ENCODE measurements around the gene WNT7A.

WNT7A gene

DNA sequence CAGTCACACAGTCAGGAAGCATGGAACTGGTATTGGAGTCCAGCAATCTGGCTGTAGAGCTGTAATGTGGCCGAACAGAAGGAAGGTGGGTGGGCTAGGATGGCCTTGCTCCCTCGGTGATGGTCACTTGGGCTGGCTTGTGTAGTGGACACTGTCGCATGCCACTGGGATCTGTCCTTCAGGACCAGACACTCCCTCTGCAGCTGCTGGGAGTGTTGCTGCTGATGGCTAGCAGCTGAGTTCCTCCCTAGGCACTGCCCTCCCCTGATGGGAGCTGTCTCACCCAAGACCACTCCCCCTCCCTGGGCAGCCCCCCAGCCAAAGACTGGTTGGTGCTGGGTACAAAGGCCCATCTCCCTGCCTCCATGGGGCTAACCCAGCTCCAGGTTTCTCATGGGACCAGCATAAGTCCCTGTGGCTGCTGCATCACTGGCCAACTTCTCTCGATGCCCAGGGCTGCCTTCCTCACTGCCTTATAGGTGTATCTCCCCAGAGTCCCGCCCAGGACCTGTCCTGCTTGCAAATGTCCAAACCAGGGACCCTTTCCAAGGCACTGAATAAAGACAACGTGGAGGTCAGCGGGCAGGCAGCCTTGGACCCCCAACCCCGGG lies 48.4 kb downstream of the WNT7A start:
- DNase-seq (ENCODE audit: extremely low read depth in 1 of 2, low read depth in 1 of 2): no peak

DNA sequence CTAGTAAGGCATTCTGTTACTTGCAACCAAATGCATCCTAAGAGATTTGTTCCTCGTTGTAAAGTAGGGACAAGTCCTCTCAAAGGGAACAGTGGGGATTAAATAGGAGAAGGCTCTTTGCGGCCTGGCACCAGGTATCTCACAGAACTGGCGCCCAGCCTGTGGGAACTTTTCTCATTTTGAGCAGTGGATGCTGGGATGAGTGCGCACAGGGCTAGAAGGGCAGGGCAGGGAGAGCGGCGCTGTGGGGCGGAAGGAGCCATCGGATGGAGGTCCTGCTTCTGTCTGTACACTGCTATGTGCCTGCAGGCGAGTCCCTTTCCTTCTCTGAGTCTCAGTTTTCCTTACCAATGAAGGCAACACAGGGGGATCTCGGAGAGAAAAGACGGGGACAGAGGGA lies 50.6 kb downstream of the WNT7A start:
- DNase-seq (ENCODE audit: extremely low read depth in 1 of 2, low read depth in 1 of 2): no peak

DNA sequence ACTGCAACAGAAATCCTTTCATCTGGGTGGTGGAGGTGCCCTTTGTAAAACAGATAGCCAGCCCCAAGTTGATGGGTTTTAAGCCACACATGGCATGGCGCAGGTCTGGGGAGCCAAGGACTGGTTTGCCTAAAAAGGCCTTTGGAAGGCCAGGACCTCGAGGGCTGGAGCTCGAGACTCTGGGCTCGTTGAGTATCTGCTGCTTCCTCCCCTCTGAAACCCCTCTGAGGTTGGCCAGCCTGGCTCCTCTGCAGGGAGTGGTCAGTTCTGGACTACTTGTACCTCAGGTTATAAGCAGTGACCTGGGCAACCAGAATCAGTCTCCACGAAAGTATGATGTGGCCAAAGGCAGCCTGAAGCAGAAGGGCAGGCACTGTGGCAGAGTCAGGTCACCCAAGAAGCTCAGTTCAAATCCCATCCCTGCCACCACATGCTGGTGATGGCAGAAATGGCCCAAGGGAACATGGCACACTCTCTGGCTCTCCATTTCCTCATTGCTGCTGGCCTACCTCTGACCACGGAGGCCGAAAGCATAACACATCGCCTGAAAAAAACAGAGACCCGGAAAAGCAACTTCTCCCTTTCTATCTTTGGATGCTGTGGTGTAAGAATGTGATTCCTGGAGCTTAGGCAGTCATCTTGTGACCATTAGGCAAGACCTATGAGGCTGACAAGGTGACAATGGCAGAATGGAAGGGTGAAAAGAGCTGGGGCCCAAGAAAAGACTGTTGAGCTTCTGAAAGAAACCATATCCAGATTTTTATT lies 51.2 kb downstream of the WNT7A start:
- DNase-seq (ENCODE audit: extremely low read depth in 1 of 2, low read depth in 1 of 2): no peak

DNA sequence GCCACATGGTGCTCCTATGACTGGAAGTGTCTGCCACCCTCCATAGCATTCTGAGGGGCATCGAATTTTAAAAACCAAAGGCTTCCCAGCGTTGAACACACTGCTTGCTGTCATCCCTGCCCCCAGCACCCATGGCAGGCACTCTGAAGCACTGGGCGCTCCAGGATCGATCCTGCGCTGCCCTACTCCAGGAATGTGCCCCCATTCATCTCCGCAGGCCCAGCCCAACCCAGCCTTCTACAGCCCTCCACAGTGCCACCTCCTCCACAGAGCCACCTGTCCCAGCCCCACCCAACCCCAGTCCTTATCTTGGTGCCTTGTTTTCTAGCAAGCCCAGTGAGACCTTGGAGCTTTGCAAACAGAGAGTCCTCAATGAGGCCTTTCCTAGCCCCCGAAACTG lies 52.2 kb downstream of the WNT7A start:
- DNase-seq (ENCODE audit: extremely low read depth in 1 of 2, low read depth in 1 of 2): no peak

DNA sequence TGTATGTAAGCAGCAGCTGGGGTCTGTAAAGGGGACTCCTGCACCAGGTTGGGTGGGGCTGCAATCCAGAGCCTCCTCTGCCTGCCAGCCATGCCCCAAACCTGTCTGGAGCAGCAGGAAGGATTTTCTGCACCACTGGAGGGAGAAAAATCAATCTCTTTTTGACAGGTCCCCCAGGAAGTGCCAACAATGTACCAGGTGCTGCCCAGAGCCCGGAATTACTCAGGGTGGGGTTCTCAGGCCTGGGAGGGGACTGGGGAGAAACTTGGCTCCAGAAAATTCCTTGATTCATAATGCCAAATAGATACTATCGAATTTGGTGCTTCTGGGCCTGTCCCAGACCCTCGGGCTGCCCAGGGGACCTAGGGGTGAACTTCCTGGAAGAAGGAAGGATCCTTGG lies 52.6 kb downstream of the WNT7A start:
- DNase-seq (ENCODE audit: extremely low read depth in 1 of 2, low read depth in 1 of 2): no peak

DNA sequence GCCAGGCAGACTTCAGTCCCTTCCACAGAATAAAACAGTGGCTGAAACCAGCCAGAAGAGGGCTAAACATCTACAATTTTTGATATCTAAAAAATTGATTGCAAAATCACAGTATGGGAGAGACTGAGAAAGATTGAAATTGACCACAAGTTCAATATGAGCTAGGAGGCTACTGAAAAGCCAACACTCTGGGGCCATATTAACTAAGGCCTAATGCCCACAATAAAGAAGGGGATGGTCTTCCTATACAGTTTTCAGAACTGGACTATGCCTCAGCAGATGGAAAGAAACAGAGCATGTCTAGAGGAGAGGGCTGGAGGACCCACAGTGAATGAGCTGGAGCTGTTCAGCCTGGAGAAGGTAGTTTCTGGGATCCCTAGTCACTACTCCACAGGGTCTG lies 53.2 kb downstream of the WNT7A start:
- no peak for DNase-seq (ENCODE audit: extremely low read depth in 1 of 2, low read depth in 1 of 2)

DNA sequence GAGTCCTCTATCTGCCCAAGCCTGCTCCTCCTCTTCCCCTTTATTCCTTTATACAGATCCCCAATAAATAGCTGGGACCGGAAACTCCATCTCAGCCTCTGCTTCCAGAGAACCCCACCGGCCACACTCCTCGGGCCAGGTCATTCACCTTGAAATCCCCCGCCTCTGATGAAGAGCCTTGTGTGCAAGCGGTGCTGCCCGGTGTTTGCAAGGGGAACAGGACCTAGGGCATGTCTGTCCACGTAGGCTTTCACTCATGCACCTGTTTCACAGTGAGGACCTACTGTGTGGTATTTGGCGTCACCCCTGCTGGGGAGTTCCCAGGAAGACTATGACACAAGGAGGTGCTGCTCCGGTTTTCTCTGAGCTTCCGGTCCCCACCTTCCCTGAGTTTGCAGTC lies 54.0 kb downstream of the WNT7A start:
- DNase-seq (ENCODE audit: extremely low read depth in 1 of 2, low read depth in 1 of 2): no peak

DNA sequence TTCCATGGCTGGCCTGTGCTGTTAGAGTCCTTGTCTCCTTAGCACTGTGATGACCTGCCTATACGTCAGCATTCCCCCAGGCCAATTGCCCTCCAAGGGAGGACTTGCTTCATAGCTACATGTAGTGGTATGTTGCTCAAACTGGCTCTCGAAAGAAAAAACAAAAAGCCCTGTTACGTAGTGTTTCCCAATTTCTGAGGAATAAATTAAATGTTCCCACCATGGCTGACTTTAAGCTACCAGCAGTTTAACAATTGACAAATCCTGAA lies 54.6 kb downstream of the WNT7A start:
- no peak for DNase-seq (ENCODE audit: extremely low read depth in 1 of 2, low read depth in 1 of 2)

DNA sequence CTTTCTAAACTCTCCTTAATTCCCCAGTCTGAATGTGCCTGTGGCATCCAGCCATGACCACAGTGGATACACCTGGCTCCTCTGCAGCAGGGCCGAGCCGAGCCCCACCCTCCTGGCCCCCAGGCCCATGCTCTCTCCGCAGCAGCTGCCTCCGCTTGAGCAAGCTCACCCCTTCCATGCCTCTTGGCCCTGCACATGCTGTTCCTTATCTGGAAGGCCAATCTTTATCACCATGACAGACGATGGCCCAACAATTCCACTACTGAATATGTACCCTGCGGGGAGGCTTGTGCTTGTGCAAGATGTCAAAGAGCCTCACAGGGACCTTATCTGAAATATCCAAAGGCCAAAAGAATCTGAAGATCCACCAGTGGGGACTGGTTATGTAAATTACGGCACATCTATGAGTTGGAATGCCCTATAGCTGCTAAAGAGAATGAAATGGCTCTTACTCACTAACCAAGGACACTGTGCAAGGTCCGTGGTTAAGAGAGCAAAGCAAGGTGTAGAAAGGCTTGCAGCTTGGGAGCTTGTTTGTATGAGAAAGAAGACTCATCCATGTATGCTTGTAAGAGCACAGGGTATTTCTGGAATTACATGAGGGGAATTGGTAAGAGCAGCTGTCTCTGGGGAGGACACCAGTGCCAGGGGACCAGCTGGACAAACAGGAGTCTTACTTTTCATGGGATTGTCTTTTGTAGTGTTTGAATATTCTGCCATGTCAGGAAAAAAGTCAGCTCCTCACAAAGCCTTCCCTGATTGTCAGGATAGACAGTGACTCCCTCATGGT lies 55.2 kb downstream of the WNT7A start:
- DNase-seq (ENCODE audit: extremely low read depth in 1 of 2, low read depth in 1 of 2): no peak

DNA sequence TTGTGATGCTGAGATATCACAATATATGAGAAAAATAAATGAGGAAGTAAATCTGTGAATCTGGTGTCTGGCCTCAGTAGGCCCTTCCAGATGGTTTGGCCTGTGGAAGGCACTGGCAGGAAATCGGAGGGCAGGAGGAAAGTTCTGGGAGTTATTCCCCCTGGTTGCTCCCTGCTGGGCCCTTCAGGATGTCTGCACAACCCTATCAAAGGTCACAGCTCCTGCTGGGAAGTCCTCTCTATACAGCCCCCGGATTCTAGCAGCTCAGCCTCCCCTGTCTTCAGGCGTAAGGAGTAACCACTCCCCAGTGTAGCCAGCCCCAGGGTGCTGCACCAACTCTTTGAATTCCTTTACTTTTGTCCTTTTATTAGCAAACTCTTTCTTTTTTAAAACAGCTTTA lies 56.2 kb downstream of the WNT7A start:
- DNase-seq (ENCODE audit: extremely low read depth in 1 of 2, low read depth in 1 of 2): no peak

DNA sequence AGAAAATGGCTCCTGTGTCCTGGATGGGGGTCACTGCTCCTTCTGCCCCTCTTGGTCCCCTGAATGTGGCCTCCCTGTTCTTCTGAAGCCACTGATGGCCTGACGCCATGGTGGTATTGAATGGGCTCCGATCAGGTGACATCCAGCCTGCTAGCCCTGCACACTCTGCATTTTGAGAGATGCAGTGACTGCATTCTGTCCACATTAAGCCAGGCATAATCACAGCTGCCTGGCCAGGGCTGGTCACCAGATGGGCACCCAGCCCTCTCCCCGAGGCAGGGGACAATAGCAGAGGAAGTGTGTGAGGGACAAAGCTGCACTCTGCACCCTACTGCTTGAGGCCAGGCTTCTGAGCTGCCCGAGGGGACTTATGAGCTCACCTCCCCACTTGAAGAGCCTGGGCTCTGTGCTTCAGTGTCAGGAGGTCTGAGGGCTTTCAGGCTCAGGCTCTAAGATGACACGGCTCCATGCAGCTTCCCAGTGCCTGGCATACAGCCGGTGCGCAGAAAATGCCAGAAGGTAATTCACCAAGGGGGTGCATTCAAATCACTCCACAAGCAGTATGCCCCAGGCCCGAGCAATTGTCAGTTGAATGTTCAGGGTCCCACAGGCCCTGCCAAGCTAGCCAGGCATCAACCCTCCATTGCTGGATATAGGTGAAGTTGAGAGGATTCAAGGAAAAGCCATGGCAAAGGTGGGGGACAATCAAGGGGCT lies 56.8 kb downstream of the WNT7A start:
- DNase-seq (ENCODE audit: extremely low read depth in 1 of 2, low read depth in 1 of 2): no peak

DNA sequence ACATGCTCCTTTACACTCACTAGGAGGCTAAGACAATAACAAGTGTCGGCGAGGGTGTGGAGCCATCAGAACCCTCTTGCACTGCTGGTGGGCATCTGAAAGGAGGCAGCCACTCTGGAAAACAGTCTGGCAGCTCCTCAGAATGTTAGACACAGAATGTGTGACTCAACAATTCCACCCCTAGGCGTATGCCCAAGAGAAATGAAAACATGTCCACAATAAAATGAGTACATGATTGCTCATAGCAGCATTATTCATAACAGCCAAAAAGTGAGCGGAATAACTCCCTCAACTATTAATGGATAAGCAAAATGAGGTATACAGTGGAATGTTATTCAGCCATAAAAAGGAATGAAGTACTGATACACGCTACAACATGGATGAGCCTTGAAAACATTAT lies 57.8 kb downstream of the WNT7A start:
- DNase-seq (ENCODE audit: extremely low read depth in 1 of 2, low read depth in 1 of 2): no peak

DNA sequence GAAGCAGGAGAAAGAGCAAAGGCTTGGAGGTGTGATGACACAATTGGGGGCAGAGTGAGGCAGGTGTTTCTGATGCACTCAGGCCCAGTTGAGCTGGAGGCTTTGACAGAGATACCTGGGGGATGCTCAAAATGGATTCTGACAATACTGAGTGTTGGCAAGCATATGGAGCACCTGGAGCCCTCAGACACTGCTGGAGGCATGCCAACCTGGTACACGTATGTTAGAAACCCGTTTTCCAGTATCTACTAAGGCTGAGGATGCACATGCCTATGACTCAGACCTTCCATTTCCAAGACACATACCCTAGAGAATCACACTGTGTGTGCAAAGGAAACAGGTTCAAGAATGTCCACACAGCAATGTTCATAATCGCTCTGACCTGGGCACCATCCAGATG lies 58.7 kb downstream of the WNT7A start:
- DNase-seq (ENCODE audit: extremely low read depth in 1 of 2, low read depth in 1 of 2): no peak

DNA sequence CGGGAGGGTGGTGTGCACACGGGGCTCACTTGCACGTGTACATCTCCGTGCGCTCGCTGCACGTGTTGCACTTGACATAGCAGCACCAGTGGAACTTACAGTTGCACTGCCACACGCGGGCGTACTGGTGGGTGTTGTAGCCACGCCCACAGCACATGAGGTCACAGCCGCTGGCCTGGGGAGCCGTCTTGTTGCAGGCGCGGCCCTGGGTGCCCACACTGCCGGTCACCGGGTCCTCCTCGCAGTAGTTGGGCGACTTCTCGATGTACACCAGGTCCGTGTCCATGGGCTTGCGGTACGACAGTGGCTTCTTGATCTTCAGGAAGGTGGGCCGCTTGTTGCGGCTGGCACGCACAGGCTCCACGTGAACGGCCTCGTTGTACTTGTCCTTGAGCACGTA lies 61.0 kb downstream of the WNT7A start:
- DNase-seq (ENCODE audit: extremely low read depth in 1 of 2, low read depth in 1 of 2): no peak

DNA sequence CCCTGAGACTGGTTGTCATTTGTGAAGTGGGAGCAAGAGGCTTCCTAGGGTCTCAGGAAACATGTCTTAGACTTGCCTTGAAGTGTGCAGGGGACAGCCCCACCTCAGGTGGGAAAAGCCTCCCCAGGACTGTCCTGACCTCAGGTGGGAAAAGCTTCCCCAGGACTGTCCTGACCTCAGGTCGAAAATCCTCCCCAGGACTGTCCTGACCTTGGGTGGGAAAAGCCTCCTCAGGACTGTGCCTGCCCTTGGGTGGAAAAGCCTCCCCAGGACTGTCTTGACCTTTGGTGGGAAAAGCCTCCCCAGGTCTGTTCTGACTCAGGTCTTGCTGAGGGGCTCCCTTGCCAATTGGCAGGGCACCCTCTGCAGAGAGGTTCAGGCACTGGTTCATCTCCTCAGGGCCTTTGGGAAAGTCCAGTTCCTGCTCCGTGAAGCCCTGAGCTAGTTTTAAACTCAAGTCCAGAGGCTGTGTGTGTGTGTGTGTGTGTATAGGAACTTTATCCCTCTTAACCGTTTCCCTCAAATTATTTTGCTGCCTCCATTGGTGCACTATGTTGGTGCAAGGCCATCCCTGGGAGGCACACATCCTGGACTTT lies 64.7 kb downstream of the WNT7A start:
- DNase-seq (ENCODE audit: extremely low read depth in 1 of 2, low read depth in 1 of 2): no peak

DNA sequence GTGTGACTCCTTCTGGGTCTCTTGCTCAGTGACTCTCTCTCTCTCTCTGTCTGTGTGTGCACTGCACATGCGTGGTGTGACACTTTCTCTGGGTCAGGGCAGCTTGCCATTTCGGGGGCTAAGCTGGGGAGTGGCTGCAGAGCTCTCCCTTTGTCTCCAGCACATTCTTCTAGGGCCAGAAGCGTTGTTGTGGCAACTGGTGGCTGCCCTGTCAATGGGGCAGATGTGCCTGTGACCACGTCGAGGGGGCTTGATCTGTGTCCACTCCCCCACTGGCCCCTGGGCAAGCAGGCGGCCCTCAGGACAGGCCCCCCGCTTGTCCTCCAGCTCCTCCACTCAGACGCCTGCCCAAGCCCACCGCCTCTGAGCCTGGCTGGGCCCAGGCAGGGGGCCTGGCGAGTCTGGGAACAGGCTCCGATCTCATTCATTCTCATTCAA lies 67.8 kb downstream of the WNT7A start:
- DNase-seq (ENCODE audit: extremely low read depth in 1 of 2, low read depth in 1 of 2): no peak

DNA sequence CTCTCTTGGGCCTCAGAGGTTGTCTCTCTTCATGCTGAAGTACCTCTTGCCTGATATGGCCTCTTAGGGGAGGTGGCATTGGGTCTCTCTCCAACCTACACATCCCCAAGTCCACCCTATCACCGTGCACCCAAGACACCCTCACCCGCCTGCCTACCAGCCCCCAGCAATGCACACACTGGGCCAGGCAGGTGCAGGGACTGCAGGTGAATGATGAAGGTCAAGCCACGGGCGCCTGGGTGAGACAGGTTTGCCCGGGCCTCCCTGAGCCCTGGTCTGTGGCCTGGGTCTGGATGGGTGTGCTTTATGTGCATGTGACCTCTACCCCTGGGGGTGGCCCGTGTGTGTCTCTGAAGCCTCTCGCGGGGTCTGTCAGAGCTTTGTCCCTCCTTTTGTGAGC lies 68.3 kb downstream of the WNT7A start:
- DNase-seq (ENCODE audit: extremely low read depth in 1 of 2, low read depth in 1 of 2): no peak

DNA sequence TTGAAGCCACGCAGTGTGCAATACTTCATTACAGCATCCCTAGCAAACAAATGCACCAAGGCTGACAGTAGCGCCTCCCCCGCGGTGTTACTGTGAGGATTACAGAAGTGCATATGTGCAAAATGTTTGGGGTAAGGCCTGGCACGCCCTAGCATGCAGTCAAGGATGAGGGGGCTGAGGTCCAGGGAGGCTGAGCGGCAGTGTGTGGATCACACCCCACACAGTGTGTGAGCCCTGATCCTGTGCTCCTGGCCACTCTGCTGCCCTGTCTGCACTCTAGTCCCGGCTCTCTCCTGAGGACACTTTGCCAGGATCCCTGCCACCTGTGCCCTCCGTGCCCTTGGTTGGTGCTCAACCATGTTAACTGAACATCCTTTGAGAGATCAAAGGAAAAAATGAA lies 71.3 kb downstream of the WNT7A start:
- no peak for DNase-seq (ENCODE audit: extremely low read depth in 1 of 2, low read depth in 1 of 2)

DNA sequence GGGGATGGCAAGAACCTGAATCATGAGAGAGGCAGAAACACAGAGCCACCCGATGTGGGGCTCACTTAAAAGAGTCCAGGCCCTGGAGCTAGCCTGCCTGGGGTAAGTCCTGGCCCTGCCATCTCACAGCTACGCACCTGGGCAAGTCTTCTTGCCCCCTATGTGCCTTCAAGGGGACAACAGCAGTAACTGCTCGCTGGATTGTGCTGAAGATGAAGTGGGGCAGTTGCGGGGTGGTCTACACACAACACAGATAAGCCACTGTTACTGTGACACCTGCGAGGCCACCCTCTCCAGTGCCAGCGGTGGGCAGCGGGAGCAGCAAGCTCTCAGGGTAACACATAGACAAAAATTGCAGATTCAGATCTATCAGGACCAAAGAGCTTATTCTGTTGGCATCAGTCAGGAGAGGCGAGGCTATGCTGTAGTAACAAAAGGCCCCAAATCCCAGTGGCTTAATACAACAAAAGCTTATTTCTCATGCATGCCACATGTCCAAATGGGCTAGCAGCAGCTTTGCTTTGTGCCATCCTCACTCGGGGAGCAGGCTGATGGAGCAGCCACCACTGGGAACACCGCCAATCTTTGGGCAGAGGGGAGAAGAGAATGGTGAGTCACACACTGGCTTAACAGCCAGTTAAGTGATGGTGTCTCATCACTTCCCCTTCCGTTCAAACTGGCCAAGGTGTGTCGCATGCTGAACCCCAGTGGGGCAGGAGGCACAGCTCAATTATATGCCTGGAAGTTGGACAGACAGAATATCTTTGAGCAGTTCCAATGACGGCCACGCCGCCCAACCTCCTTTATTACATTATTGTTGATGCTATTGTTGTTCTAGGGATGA lies 78.3 kb downstream of the WNT7A start:
- no peak for DNase-seq (ENCODE audit: extremely low read depth in 1 of 2, low read depth in 1 of 2)

DNA sequence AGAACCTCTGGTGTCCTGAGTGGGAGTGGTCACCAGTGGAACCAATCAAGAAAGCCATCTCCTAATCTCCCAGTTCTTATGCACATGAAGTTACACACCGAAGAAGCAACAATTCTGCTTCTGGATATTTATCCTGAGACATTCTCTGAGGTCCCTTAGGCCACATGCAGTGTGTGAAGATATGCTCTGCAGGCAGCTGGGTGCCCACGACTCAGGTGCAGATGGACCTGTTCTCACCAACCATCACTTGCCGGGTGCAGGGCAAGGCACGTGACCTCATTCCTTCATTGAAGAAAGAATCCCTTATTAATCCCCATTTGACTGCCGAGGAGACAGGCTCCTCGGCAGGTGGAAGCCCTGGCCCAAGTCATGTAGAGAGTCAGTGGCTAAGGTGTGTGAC lies 79.8 kb downstream of the WNT7A start:
- DNase-seq (ENCODE audit: extremely low read depth in 1 of 2, low read depth in 1 of 2): no peak

All from activated CD8-positive, alpha-beta memory T cell treated with anti-CD3 and anti-CD28 coated beads for 1 hour (primary cell).